ENCODE results near the gene NEO1. TPM values are rescaled to one million over a fixed set of nuclear protein-coding genes. Genes with fewer than 3 reads are reported as not detected.
"Not testable (repeated sequence)": the region's sequence is repeated elsewhere in the genome, so short reads cannot be mapped to it uniquely, and the experiment has no call there.

The NEO1 gene
- total RNA-seq, 5 donors from 2014 or later (not counting 1 experiment from before 2014, with no cell fraction given), result 5.0 to 16.6 (median 10.2) TPM

GRCh38 chr15:73296609-73297353, 244.5 kb downstream of the NEO1 start:
- Histone ChIP-seq H3K4me3 (ENCODE audit: control insufficient read depth in 1 of 2, extremely low read depth in 1 of 2, low read length in 1 of 2) (no peak overlapping the region), H3K4me1 (ENCODE audit: control insufficient read depth in 1 of 2, extremely low read depth in 1 of 2, insufficient read depth in 2 of 2, low read length in 2 of 2) (no peaks in the 10 kb centered on the region), H3K27me3 (replicated peaks in 1 of 2; ENCODE audit: control insufficient read depth in 2 of 2, extremely low read depth in 1 of 2, insufficient read depth in 2 of 2, low read length in 1 of 2) (no peaks in the 10 kb centered on the region), H3K9me3 (no peaks in the 10 kb centered on the region), H3K36me3 (ENCODE audit: control insufficient read depth in 2 of 2, extremely low read depth in 1 of 2, insufficient read depth in 1 of 2, low read length in 1 of 2) (no peaks in the 10 kb centered on the region), H3K27ac (ENCODE audit: low read length) (no peak overlapping the region)
- Mint-ChIP-seq H3K9me3 (no peaks in the 10 kb centered on the region), H3K4me3 (no peak overlapping the region), H3K27me3 (no peaks in the 10 kb centered on the region), H3K4me1 (no peaks in the 10 kb centered on the region), H3K27ac (no peak overlapping the region), H3K36me3 (peaks cover 31% of the 10 kb centered on the region)
- ATAC-seq (replicated peaks in 1 of 4) (no peak), DNase-seq (no peak)
- 43% methylated on average over 1 of the region's 9 CpGs for WGBS (ENCODE audit: insufficient coverage)
- POLR2A ChIA-PET, result no interaction called here
- CTCF ChIA-PET, result no interaction called here

GRCh38 chr15:73298522-73299245, 246.4 kb downstream of the NEO1 start:
- ChIA-PET CTCF (interaction anchor here in 1 of 2 donors (0.6 kb wide), 1 partner anchor 90 kb away, joined by 3 read pairs; no protein-coding TSS in a partner anchor), POLR2A (no interaction called here)
- Histone ChIP-seq H3K9me3 (no peaks in the 10 kb centered on the region), H3K27me3 (replicated peaks in 1 of 2; ENCODE audit: control insufficient read depth in 2 of 2, extremely low read depth in 1 of 2, insufficient read depth in 2 of 2, low read length in 1 of 2) (no peaks in the 10 kb centered on the region), H3K27ac (ENCODE audit: low read length) (no peak overlapping the region), H3K4me3 (ENCODE audit: control insufficient read depth in 1 of 2, extremely low read depth in 1 of 2, low read length in 1 of 2) (no peak overlapping the region), H3K4me1 (ENCODE audit: control insufficient read depth in 1 of 2, extremely low read depth in 1 of 2, insufficient read depth in 2 of 2, low read length in 2 of 2) (no peaks in the 10 kb centered on the region), H3K36me3 (ENCODE audit: control insufficient read depth in 2 of 2, extremely low read depth in 1 of 2, insufficient read depth in 1 of 2, low read length in 1 of 2) (no peaks in the 10 kb centered on the region)
- Mint-ChIP-seq H3K27me3 (no peaks in the 10 kb centered on the region), H3K4me3 (no peak overlapping the region), H3K36me3 (peaks cover 38% of the 10 kb centered on the region), H3K27ac (no peak overlapping the region), H3K4me1 (peaks cover 0 to 6% (median 2%) of the 10 kb centered on the region in 3 donors), H3K9me3 (no peaks in the 10 kb centered on the region)
- DNase-seq, result no peak
- 100% methylated on average over 3 of the region's 7 CpGs for WGBS (ENCODE audit: insufficient coverage)
- ATAC-seq (replicated peaks in 1 of 4), result no peak

GRCh38 chr15:73300286-73300685, 248.0 kb downstream of the NEO1 start:
- H3K4me1 ChIP-seq (ENCODE audit: control insufficient read depth in 1 of 2, extremely low read depth in 1 of 2, insufficient read depth in 2 of 2, low read length in 2 of 2), result not testable (repeated sequence)

GRCh38 chr15:73303636-73304035, 251.4 kb downstream of the NEO1 start:
- H3K9me3 ChIP-seq, result no peaks in the 10 kb centered on the region
- no peaks in the 10 kb centered on the region for H3K36me3 ChIP-seq (ENCODE audit: control insufficient read depth in 2 of 2, extremely low read depth in 1 of 2, insufficient read depth in 1 of 2, low read length in 1 of 2)
- H3K27ac ChIP-seq (ENCODE audit: low read length), result no peak overlapping the region
- Mint-ChIP-seq H3K4me1 (peaks cover 0 to 7% (median 2%) of the 10 kb centered on the region in 3 donors), H3K36me3 (peaks cover 30% of the 10 kb centered on the region), H3K27me3 (peaks cover 0 to under 1% of the 10 kb centered on the region in 2 donors), H3K27ac (no peak overlapping the region), H3K4me3 (no peak overlapping the region), H3K9me3 (no peaks in the 10 kb centered on the region)
- no peaks in the 10 kb centered on the region for H3K4me1 ChIP-seq (ENCODE audit: control insufficient read depth in 1 of 2, extremely low read depth in 1 of 2, insufficient read depth in 2 of 2, low read length in 2 of 2)
- no peak overlapping the region for H3K4me3 ChIP-seq (ENCODE audit: control insufficient read depth in 1 of 2, extremely low read depth in 1 of 2, low read length in 1 of 2)
- POLR2A ChIA-PET, result no interaction called here
- peaks cover 0 to 3% of the 10 kb centered on the region in 2 experiments for H3K27me3 ChIP-seq (replicated peaks in 1 of 2; ENCODE audit: control insufficient read depth in 2 of 2, extremely low read depth in 1 of 2, insufficient read depth in 2 of 2, low read length in 1 of 2)
- CTCF ChIA-PET, result no interaction called here
- 80% methylated on average over 2 of the region's 5 CpGs for WGBS (ENCODE audit: insufficient coverage)
- DNase-seq (no peak), ATAC-seq (replicated peaks in 1 of 4) (no peak)

More at GRCh38 chr15:73300286-73300685, 248.0 kb downstream of the NEO1 start:
- H3K4me1 Mint-ChIP-seq; H3K4me3 ChIP-seq (ENCODE audit: control insufficient read depth in 1 of 2, extremely low read depth in 1 of 2, low read length in 1 of 2); H3K27me3 Mint-ChIP-seq; H3K27me3 ChIP-seq (replicated peaks in 1 of 2; ENCODE audit: control insufficient read depth in 2 of 2, extremely low read depth in 1 of 2, insufficient read depth in 2 of 2, low read length in 1 of 2); H3K27ac Mint-ChIP-seq; DNase-seq; POLR2A ChIA-PET; H3K9me3 Mint-ChIP-seq; H3K36me3 ChIP-seq (ENCODE audit: control insufficient read depth in 2 of 2, extremely low read depth in 1 of 2, insufficient read depth in 1 of 2, low read length in 1 of 2); ATAC-seq (replicated peaks in 1 of 4); H3K9me3 ChIP-seq; H3K4me3 Mint-ChIP-seq; H3K27ac ChIP-seq (ENCODE audit: low read length): not testable (repeated sequence)
- H3K36me3 Mint-ChIP-seq, result peaks cover 36% of the 10 kb centered on the region
- 92% methylated on average over 9 of the region's 11 CpGs for WGBS (ENCODE audit: insufficient coverage)
- CTCF ChIA-PET, result interaction anchor here in 1 of 2 donors (0.7 kb wide), 1 partner anchor 18 kb away, joined by 3 read pairs; no protein-coding TSS in a partner anchor

- no peak overlapping the region for H3K27ac ChIP-seq (ENCODE audit: low read length)
- H3K4me1 ChIP-seq (ENCODE audit: control insufficient read depth in 1 of 2, extremely low read depth in 1 of 2, insufficient read depth in 2 of 2, low read length in 2 of 2), result no peaks in the 10 kb centered on the region
- DNase-seq, result peak in 1 of 35 experiments; percentile 47
- Mint-ChIP-seq H3K27me3 (peaks cover 0 to 4% of the 10 kb centered on the region in 2 donors), H3K9me3 (no peaks in the 10 kb centered on the region), H3K27ac (no peak overlapping the region), H3K4me3 (no peak overlapping the region), H3K4me1 (peaks cover 0 to 7% (median 2%) of the 10 kb centered on the region in 3 donors), H3K36me3 (peaks cover 25% of the 10 kb centered on the region)
- CTCF ChIA-PET, result no interaction called here
- 57% methylated on average over 9 of the region's 12 CpGs for WGBS (ENCODE audit: insufficient coverage)
- peaks cover 0 to 3% of the 10 kb centered on the region in 2 experiments for H3K27me3 ChIP-seq (replicated peaks in 1 of 2; ENCODE audit: control insufficient read depth in 2 of 2, extremely low read depth in 1 of 2, insufficient read depth in 2 of 2, low read length in 1 of 2)
- POLR2A ChIA-PET, result no interaction called here
- no peak for ATAC-seq (replicated peaks in 1 of 4)
- no peak overlapping the region for H3K4me3 ChIP-seq (ENCODE audit: control insufficient read depth in 1 of 2, extremely low read depth in 1 of 2, low read length in 1 of 2)
- H3K36me3 ChIP-seq (ENCODE audit: control insufficient read depth in 2 of 2, extremely low read depth in 1 of 2, insufficient read depth in 1 of 2, low read length in 1 of 2), result no peaks in the 10 kb centered on the region
- H3K9me3 ChIP-seq, result no peaks in the 10 kb centered on the region
These were observed 253.3 kb downstream of the NEO1 start for GRCh38 chr15:73305331-73306211.

GRCh38 chr15:73308305-73308704, 256.0 kb downstream of the NEO1 start:
- H3K9me3 Mint-ChIP-seq, result no peaks in the 10 kb centered on the region
- H3K36me3 Mint-ChIP-seq, result peaks cover 5% of the 10 kb centered on the region
- WGBS (ENCODE audit: insufficient coverage), result 80% methylated on average over 8 of the region's 8 CpGs
- CTCF ChIA-PET, result no interaction called here
- peaks cover 0 to 4% of the 10 kb centered on the region in 2 donors for H3K27me3 Mint-ChIP-seq
- H3K9me3 ChIP-seq, result no peaks in the 10 kb centered on the region
- H3K4me1 Mint-ChIP-seq, result peaks cover 0 to 4% (median 0%) of the 10 kb centered on the region in 3 donors
- H3K27ac ChIP-seq (ENCODE audit: low read length), result no peak overlapping the region
- H3K4me3 Mint-ChIP-seq, result no peak overlapping the region
- H3K4me3 ChIP-seq (ENCODE audit: control insufficient read depth in 1 of 2, extremely low read depth in 1 of 2, low read length in 1 of 2), result no peak overlapping the region
- DNase-seq (no peak), ATAC-seq (replicated peaks in 1 of 4) (no peak)
- H3K27ac Mint-ChIP-seq, result no peak overlapping the region
- peaks cover 0 to 3% of the 10 kb centered on the region in 2 experiments for H3K27me3 ChIP-seq (replicated peaks in 1 of 2; ENCODE audit: control insufficient read depth in 2 of 2, extremely low read depth in 1 of 2, insufficient read depth in 2 of 2, low read length in 1 of 2)
- H3K36me3 ChIP-seq (ENCODE audit: control insufficient read depth in 2 of 2, extremely low read depth in 1 of 2, insufficient read depth in 1 of 2, low read length in 1 of 2), result no peaks in the 10 kb centered on the region
- no peaks in the 10 kb centered on the region for H3K4me1 ChIP-seq (ENCODE audit: control insufficient read depth in 1 of 2, extremely low read depth in 1 of 2, insufficient read depth in 2 of 2, low read length in 2 of 2)
- POLR2A ChIA-PET, result no interaction called here
